Kasumi-1 (cell line): ENCODE measurements around the gene GCLC.
A peak's percentile ranks its signal among the peaks of the same experiment; 100 is the strongest.

Experiments
- DNase-seq, 2 experiments: peaks; one replicate each; lab custom pipeline; 2025; lab: John Stamatoyannopoulos, UW

Gene GCLC

GRCh38 chr6:53524455-53524815 lies 20.5 kb downstream of the GCLC start:
- no peak for DNase-seq

- no peak for DNase-seq
Measured at GRCh38 chr6:53523511-53524454, 21.1 kb downstream of the GCLC start.

- DNase-seq = no peak
Measured at GRCh38 chr6:53520320-53520928, 24.5 kb downstream of the GCLC start.

GRCh38 chr6:53518862-53519261 lies 26.0 kb downstream of the GCLC start:
- no peak for DNase-seq

- no peak for DNase-seq
Measured at GRCh38 chr6:53517021-53517420, 27.9 kb downstream of the GCLC start.

- no peak for DNase-seq
Measured at GRCh38 chr6:53514677-53515076, 30.2 kb downstream of the GCLC start.

- DNase-seq = no peak
Measured at GRCh38 chr6:53513519-53513966, 31.4 kb downstream of the GCLC start.

- no peak for DNase-seq
Measured at GRCh38 chr6:53513056-53513455, 31.8 kb downstream of the GCLC start.

GRCh38 chr6:53512626-53513025 lies 32.3 kb downstream of the GCLC start:
- no peak for DNase-seq

- DNase-seq = no peak
Measured at GRCh38 chr6:53510746-53511145, 34.2 kb downstream of the GCLC start.

GRCh38 chr6:53506872-53507271 lies 38.0 kb downstream of the GCLC start:
- DNase-seq = peak; percentile 17 to 32

GRCh38 chr6:53504512-53504911 lies 40.4 kb downstream of the GCLC start:
- no peak for DNase-seq

- no peak for DNase-seq
Measured at GRCh38 chr6:53503060-53503459, 41.8 kb downstream of the GCLC start.

GRCh38 chr6:53501432-53501831 lies 43.5 kb downstream of the GCLC start:
- DNase-seq = no peak

- no peak for DNase-seq
Measured at GRCh38 chr6:53500095-53500494, 44.8 kb downstream of the GCLC start.

GRCh38 chr6:53499094-53499493 lies 45.8 kb downstream of the GCLC start:
- DNase-seq = no peak

GRCh38 chr6:53498649-53499048 lies 46.3 kb downstream of the GCLC start:
- DNase-seq = no peak

- no peak for DNase-seq
Measured at GRCh38 chr6:53497905-53498304, 47.0 kb downstream of the GCLC start.

- no peak for DNase-seq
Measured at GRCh38 chr6:53496797-53497375, 48.0 kb downstream of the GCLC start.

- no peak for DNase-seq
Measured at GRCh38 chr6:53495506-53496499, 49.1 kb downstream of the GCLC start.

- no peak for DNase-seq
Measured at GRCh38 chr6:53494076-53494475, 50.8 kb downstream of the GCLC start.

GRCh38 chr6:53493635-53494025 lies 51.3 kb downstream of the GCLC start:
- DNase-seq = no peak
